ENCODE data around the gene CAPN10.
"Not testable (repeated sequence)": the region's sequence is repeated elsewhere in the genome, so short reads cannot be mapped to it uniquely, and the experiment has no call there.

CAPN10 gene

GRCh38 chr2:240559286-240559685, 27.2 kb upstream of the CAPN10 start:
- no peak for TF ChIP-seq CTCF (IDR thresholded peaks at IDR 0.05; ENCODE audit: low read depth, low read length)
- H3K4me3 ChIP-seq (ENCODE audit: low read depth, low read length), result no peak overlapping the region

GRCh38 chr2:240560084-240560479, 26.5 kb upstream of the CAPN10 start, which contains the start of gene DUSP28:
Gene DUSP28, plus strand, starts transcription at chr2:240560357. Its CDS starts 328 bp downstream, at chr2:240560685.
- peak within 1 kb of the TSS; percentile 66 for H3K4me3 ChIP-seq (ENCODE audit: low read depth, low read length)
- TF ChIP-seq CTCF (IDR thresholded peaks at IDR 0.05; ENCODE audit: low read depth, low read length), result no peak

- no peak for TF ChIP-seq CTCF (IDR thresholded peaks at IDR 0.05; ENCODE audit: low read depth, low read length)
- H3K4me3 ChIP-seq (ENCODE audit: low read depth, low read length), result peak overlapping the region; percentile 66
Measured at GRCh38 chr2:240560480-240561324, 25.8 kb upstream of the CAPN10 start.

GRCh38 chr2:240561325-240561971, 25.1 kb upstream of the CAPN10 start:
- no peak for TF ChIP-seq CTCF (IDR thresholded peaks at IDR 0.05; ENCODE audit: low read depth, low read length)
- peak overlapping the region; percentile 66 for H3K4me3 ChIP-seq (ENCODE audit: low read depth, low read length)

GRCh38 chr2:240563231-240563630, 23.3 kb upstream of the CAPN10 start:
- not testable (repeated sequence) for H3K4me3 ChIP-seq (ENCODE audit: low read depth, low read length)

GRCh38 chr2:240563951-240564560, 22.5 kb upstream of the CAPN10 start:
- TF ChIP-seq CTCF (IDR thresholded peaks at IDR 0.05; ENCODE audit: low read depth, low read length), result no peak
- no peak overlapping the region for H3K4me3 ChIP-seq (ENCODE audit: low read depth, low read length)

- TF ChIP-seq CTCF (IDR thresholded peaks at IDR 0.05; ENCODE audit: low read depth, low read length), result peak; percentile 26; the same call in 1 of the 2 replicates
- H3K4me3 ChIP-seq (ENCODE audit: low read depth, low read length), result no peak overlapping the region
Measured at GRCh38 chr2:240564561-240565332, 21.8 kb upstream of the CAPN10 start.

Data from WI38 (cell line).